ENCODE measurements around the gene GGNBP2.

The GGNBP2 gene

GRCh38 chr17:36566081-36566480 is 21.4 kb downstream of the GGNBP2 start:
- no peak for DNase-seq

- no peak for DNase-seq
Observed at GRCh38 chr17:36575028-36575427, 30.3 kb downstream of the GGNBP2 start.

GRCh38 chr17:36576793-36577192 is 32.1 kb downstream of the GGNBP2 start:
- DNase-seq = no peak

- peak; percentile 60 for DNase-seq
Observed at GRCh38 chr17:36578671-36579070, 34.0 kb downstream of the GGNBP2 start.

- no peak for DNase-seq
Observed at GRCh38 chr17:36583787-36584186, 39.1 kb downstream of the GGNBP2 start.

- no peak for DNase-seq
Observed at GRCh38 chr17:36586138-36586537, 41.4 kb downstream of the GGNBP2 start.

- peak; percentile 97 for DNase-seq
Observed at GRCh38 chr17:36590082-36590481, 45.4 kb downstream of the GGNBP2 start.

- peak; percentile 61 for DNase-seq
Observed at GRCh38 chr17:36591434-36592315, 47.0 kb downstream of the GGNBP2 start, which contains the start of gene DHRS11. TSS of gene DHRS11 (plus strand) at chr17:36591879. CDS start at chr17:36592010, 131 bp downstream.

GRCh38 chr17:36592316-36592715 is 47.6 kb downstream of the GGNBP2 start:
- no peak for DNase-seq

- no peak for DNase-seq
Observed at GRCh38 chr17:36592716-36593321, 48.1 kb downstream of the GGNBP2 start.

GRCh38 chr17:36593656-36594316 is 49.1 kb downstream of the GGNBP2 start:
- DNase-seq = no peak

GRCh38 chr17:36594626-36595401 is 50.1 kb downstream of the GGNBP2 start:
- DNase-seq = no peak

- no peak for DNase-seq
Observed at GRCh38 chr17:36597226-36597625, 52.5 kb downstream of the GGNBP2 start.

- DNase-seq = no peak
Observed at GRCh38 chr17:36597866-36598777, 53.4 kb downstream of the GGNBP2 start.

- no peak for DNase-seq
Observed at GRCh38 chr17:36598951-36599401, 54.3 kb downstream of the GGNBP2 start.

- no peak for DNase-seq
Observed at GRCh38 chr17:36599546-36600250, 55.0 kb downstream of the GGNBP2 start.

GRCh38 chr17:36600465-36600864 is 55.7 kb downstream of the GGNBP2 start:
- no peak for DNase-seq

- DNase-seq = no peak
Observed at GRCh38 chr17:36600936-36601302, 56.2 kb downstream of the GGNBP2 start.

GRCh38 chr17:36601303-36602029 is 56.7 kb downstream of the GGNBP2 start, which contains the start of gene MRM1:
TSS of gene MRM1 (plus strand) at chr17:36601583. CDS start at chr17:36601811, 228 bp downstream.
- peak; percentile 93 for DNase-seq
